NCI-H446 (cell line): ENCODE measurements around the gene ASCL2.
"Not testable (repeated sequence)": the region's sequence is repeated elsewhere in the genome, so short reads cannot be mapped to it uniquely, and the experiment has no call there.

Experiments
- DNase-seq, 2 experiments: peaks; one replicate each; lab custom pipeline; 2025; lab: John Stamatoyannopoulos, UW

Gene ASCL2

GRCh38 chr11:2297623-2298030, 27.2 kb upstream of the ASCL2 start:
- DNase-seq: no peak

GRCh38 chr11:2296913-2297622, 26.7 kb upstream of the ASCL2 start:
- no peak for DNase-seq

GRCh38 chr11:2295971-2296912, 25.9 kb upstream of the ASCL2 start:
- no peak for DNase-seq

- no peak for DNase-seq
These were observed 24.5 kb upstream of the ASCL2 start for GRCh38 chr11:2294926-2295290.

GRCh38 chr11:2293984-2294925, 23.9 kb upstream of the ASCL2 start:
- DNase-seq: no peak

GRCh38 chr11:2293531-2293971, 23.2 kb upstream of the ASCL2 start:
- no peak for DNase-seq

GRCh38 chr11:2290351-2290841, 20.0 kb upstream of the ASCL2 start:
- no peak for DNase-seq

- DNase-seq: no peak
These were observed 19.5 kb upstream of the ASCL2 start for GRCh38 chr11:2289859-2290258.

- no peak for DNase-seq
These were observed 19.0 kb upstream of the ASCL2 start for GRCh38 chr11:2289350-2289749.

GRCh38 chr11:2287091-2287490, 16.7 kb upstream of the ASCL2 start:
- DNase-seq: no peak

- not testable (repeated sequence) for DNase-seq
These were observed 16.0 kb upstream of the ASCL2 start for GRCh38 chr11:2286350-2286749.

GRCh38 chr11:2280208-2280607, 9.8 kb upstream of the ASCL2 start:
- DNase-seq: no peak

GRCh38 chr11:2277933-2278523, 7.6 kb upstream of the ASCL2 start:
- no peak for DNase-seq

GRCh38 chr11:2277008-2277346, 6.6 kb upstream of the ASCL2 start:
- DNase-seq: no peak

- DNase-seq: no peak
These were observed 6.1 kb upstream of the ASCL2 start for GRCh38 chr11:2276280-2277007.

GRCh38 chr11:2275334-2276279, 5.2 kb upstream of the ASCL2 start:
- no peak for DNase-seq

GRCh38 chr11:2273771-2274170, 3.4 kb upstream of the ASCL2 start:
- no peak for DNase-seq

- DNase-seq: no peak
These were observed 2.9 kb upstream of the ASCL2 start for GRCh38 chr11:2273311-2273710.

GRCh38 chr11:2272946-2273280, 2.5 kb upstream of the ASCL2 start:
- DNase-seq: no peak
